HepG2 (cell line): ENCODE data around the gene GPS2. TPM values are rescaled to one million over a fixed set of nuclear protein-coding genes. Genes with fewer than 3 reads are reported as not detected.

Experiments used
- ATAC-seq: fragments of 200-7000 bp; cut with Tn5 transposase; 3 replicates; pipeline ENCODE4 v1.9.1; 2020; ENCODE audit warnings: mild to moderate bottlenecking, moderate library complexity
- BruUV-seq: library from RNA; stranded (reverse); fragments of 400-500 nt; replicated peaks from 2 replicates; lab custom pipeline; 2021; lab: Mats Ljungman, UMichigan
- CTCF ChIA-PET: fragments of 300-600 bp; formaldehyde crosslinking; extraction: SDS; loops from one replicate; lab custom pipeline; 2021; ENCODE audit warnings: low total read pairs, inconsistent platforms, low intra/inter-chr PET ratio; lab: Yijun Ruan, JAX
- POLR2A ChIA-PET: fragments of 350-600 bp; sonication (Branson Sonifier 250); formaldehyde crosslinking; loops from one replicate; lab custom pipeline; 2020; ENCODE audit warnings: antibody characterized with exemption, inconsistent platforms; lab: Yijun Ruan, JAX
- DNase-seq: peaks from one replicate; pipeline ENCODE4 v3.0.0-alpha.2; 2015; ENCODE audit warnings: low spot score
- FAIRE-seq: peaks from 3 replicates; lab custom pipeline; 2011; peaks lifted over from hg19 to GRCh38; lab: Jason Lieb, UNC
- H2AFZ ChIP-seq: one replicate; pipeline ENCODE4 v1.6.1; 2011; ENCODE audit warnings: low read length, inconsistent platforms
- H3K27ac ChIP-seq: fragments of 300-600 bp; 3 replicates; pipeline ENCODE4 v1.8.0; 2011; ENCODE audit warnings: mixed run types, mild to moderate bottlenecking, mixed read lengths, low read length, inconsistent platforms; ENCODE audit not compliant: insufficient read depth; ENCODE audit errors: extremely low read length
- H3K27me3 ChIP-seq, 2 experiments: fragments of 200-600 bp in 1 of 2; 2 replicates in 1 of 2; 3 replicates in 1 of 2; pipeline versions ENCODE4 v1.6.0 to v1.8.0; 2011; ENCODE audit warnings: low read length in 2 of 2, mild to moderate bottlenecking in 2 of 2, moderate library complexity in 2 of 2, inconsistent platforms in 1 of 2; ENCODE audit not compliant: insufficient read depth in 2 of 2, control insufficient read depth in 1 of 2
- H3K36me3 ChIP-seq, 2 experiments: fragments of 200-600 bp in 1 of 2; replicated peaks in 1 of 2; 2 replicates in 1 of 2; 3 replicates in 1 of 2; pipeline versions ENCODE4 v1.5.1 to v1.8.0; 2011; ENCODE audit warnings: low read length in 2 of 2, inconsistent platforms in 1 of 2; ENCODE audit not compliant: insufficient read depth in 2 of 2, control insufficient read depth in 1 of 2
- H3K4me1 ChIP-seq: 2 replicates; pipeline ENCODE4 v1.5.1; 2012; ENCODE audit warnings: low read length, inconsistent platforms; ENCODE audit not compliant: insufficient read depth
- H3K4me2 ChIP-seq: 2 replicates; pipeline ENCODE4 v1.6.0; 2011; ENCODE audit warnings: low read depth, low read length, inconsistent platforms
- H3K4me3 ChIP-seq, 3 experiments: fragments of 200-600 bp in 1 of 3; sonication (generic), shearing (Covaris generic) in 1 of 3; replicated peaks in 1 of 3; 2 replicates each; pipeline ENCODE4 v1.5.1; 2011 to 2016; ENCODE audit warnings: low read length in 3 of 3, inconsistent platforms in 2 of 3, low read depth in 2 of 3, mild to moderate bottlenecking in 2 of 3, control low read depth in 1 of 3, mixed read lengths in 1 of 3; ENCODE audit not compliant: insufficient read depth in 1 of 3
- H3K79me2 ChIP-seq: one replicate; pipeline ENCODE4 v1.6.1; 2011; ENCODE audit warnings: low read length, inconsistent platforms; ENCODE audit not compliant: insufficient read depth
- H3K9ac ChIP-seq: 2 replicates; pipeline ENCODE4 v1.6.0; 2011; ENCODE audit warnings: mild to moderate bottlenecking, low read depth, low read length, inconsistent platforms; ENCODE audit not compliant: insufficient read depth
- H3K9me3 ChIP-seq: 2 replicates; pipeline ENCODE4 v1.5.1; 2012; ENCODE audit warnings: mild to moderate bottlenecking, low read length
- H4K20me1 ChIP-seq: 2 replicates; pipeline ENCODE4 v1.6.0; 2011; ENCODE audit warnings: inconsistent platforms, mild to moderate bottlenecking, low read length, moderate library complexity; ENCODE audit not compliant: insufficient read depth
- CBX1 ChIP-seq: IDR thresholded peaks from one replicate; pipeline ENCODE4 v1.6.1; 2016; ENCODE audit warnings: antibody characterized with exemption, low read depth
- RBAK ChIP-seq: sonication (generic); formaldehyde crosslinking; IDR thresholded peaks from 2 replicates; pipeline ENCODE4 v1.5.1; 2020; ENCODE audit warnings: mild to moderate bottlenecking, missing genetic modification reagents
- WGBS: methylation state at CpG from one replicate; pipeline ENCODE4 v1.1.6; 2017; ENCODE audit warnings: low lambda C conversion rate; 5-methylcytosine and 5-hydroxymethylcytosine counted together
- in situ Hi-C: cut with HindIII; loops from 2 replicates; pipeline ENCODE4 v1.10.0; 2017; ENCODE audit warnings: low pct_unique_long_range_greater_than_20kb; ENCODE audit not compliant: extremely low pct_ligation_motif_present
- intact Hi-C: fragments of 100-400 bp; cut with micrococcal nuclease; formaldehyde crosslinking; loops from one replicate; pipeline ENCODE4 v1.10.0; 2022; ENCODE audit not compliant: unreplicated experiment
- polyA plus RNA-seq, 8 experiments: library from polyadenylated mRNA; depleted of rRNA in 3 of 8; stranded (reverse) in 7 of 8; unstranded in 1 of 8; fragments of >200 nt; fragmentation: Illumina TruSeq in 4 of 8; extraction: Trizol in 4 of 8; gene quantifications; 2 replicates each; pipeline versions ENCODE4 v1.2.1 to v1.2.3, GENCODE V29; 2011 to 2016; ENCODE audit warnings: low read depth in 4 of 8, missing spikeins in 1 of 8, mixed read lengths in 1 of 8; ENCODE audit not compliant: insufficient read depth in 1 of 8
- total RNA-seq, 5 experiments: library from RNA; depleted of rRNA; stranded (reverse); fragments of >200 nt; fragmentation: Illumina TruSeq; extraction: Trizol; gene quantifications; 2 replicates each; pipeline ENCODE4 v1.2.3, GENCODE V29; 2016; ENCODE audit warnings: low read depth in 1 of 5
- TF ChIP-seq, protein P1 (sequence below): sonication (generic); formaldehyde crosslinking; IDR thresholded peaks from 2 replicates; pipeline ENCODE4 v1.4.0; 2020; ENCODE audit warnings: missing genetic modification reagents

Gene GPS2
- total and polyA plus RNA-seq, 2 of the 13 experiments (the other 11 are each of a cell fraction or from before 2014, with no cell fraction given), result 58.0 to 59.4 TPM

DNA sequence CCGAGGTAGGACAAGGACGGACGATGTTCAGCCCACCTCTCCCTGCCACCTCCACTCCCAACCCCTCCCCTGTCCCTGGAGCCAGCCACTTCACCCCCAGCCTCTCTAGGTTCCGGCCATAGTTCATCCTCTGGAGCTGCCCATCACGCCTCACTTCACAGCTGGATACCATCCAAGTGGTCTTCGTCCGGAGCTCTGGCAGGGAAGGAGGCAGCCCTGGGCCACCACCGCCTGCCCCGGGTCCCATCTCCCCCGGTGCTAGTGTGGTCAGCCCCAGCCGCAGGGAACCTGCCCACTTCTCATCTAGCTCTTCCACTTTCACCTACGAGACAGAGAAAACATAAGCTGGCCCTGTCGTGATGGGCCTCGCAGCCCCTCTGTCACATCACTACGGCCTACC is 6.3 kb upstream of the GPS2 start:
- Histone ChIP-seq H3K9me3 (no peaks in the 10 kb centered on the region), H3K4me1 (no peaks in the 10 kb centered on the region), H3K4me2 (no peak overlapping the region)
- POLR2A ChIA-PET, result no interaction called here
- TF ChIP-seq, protein P1, sequence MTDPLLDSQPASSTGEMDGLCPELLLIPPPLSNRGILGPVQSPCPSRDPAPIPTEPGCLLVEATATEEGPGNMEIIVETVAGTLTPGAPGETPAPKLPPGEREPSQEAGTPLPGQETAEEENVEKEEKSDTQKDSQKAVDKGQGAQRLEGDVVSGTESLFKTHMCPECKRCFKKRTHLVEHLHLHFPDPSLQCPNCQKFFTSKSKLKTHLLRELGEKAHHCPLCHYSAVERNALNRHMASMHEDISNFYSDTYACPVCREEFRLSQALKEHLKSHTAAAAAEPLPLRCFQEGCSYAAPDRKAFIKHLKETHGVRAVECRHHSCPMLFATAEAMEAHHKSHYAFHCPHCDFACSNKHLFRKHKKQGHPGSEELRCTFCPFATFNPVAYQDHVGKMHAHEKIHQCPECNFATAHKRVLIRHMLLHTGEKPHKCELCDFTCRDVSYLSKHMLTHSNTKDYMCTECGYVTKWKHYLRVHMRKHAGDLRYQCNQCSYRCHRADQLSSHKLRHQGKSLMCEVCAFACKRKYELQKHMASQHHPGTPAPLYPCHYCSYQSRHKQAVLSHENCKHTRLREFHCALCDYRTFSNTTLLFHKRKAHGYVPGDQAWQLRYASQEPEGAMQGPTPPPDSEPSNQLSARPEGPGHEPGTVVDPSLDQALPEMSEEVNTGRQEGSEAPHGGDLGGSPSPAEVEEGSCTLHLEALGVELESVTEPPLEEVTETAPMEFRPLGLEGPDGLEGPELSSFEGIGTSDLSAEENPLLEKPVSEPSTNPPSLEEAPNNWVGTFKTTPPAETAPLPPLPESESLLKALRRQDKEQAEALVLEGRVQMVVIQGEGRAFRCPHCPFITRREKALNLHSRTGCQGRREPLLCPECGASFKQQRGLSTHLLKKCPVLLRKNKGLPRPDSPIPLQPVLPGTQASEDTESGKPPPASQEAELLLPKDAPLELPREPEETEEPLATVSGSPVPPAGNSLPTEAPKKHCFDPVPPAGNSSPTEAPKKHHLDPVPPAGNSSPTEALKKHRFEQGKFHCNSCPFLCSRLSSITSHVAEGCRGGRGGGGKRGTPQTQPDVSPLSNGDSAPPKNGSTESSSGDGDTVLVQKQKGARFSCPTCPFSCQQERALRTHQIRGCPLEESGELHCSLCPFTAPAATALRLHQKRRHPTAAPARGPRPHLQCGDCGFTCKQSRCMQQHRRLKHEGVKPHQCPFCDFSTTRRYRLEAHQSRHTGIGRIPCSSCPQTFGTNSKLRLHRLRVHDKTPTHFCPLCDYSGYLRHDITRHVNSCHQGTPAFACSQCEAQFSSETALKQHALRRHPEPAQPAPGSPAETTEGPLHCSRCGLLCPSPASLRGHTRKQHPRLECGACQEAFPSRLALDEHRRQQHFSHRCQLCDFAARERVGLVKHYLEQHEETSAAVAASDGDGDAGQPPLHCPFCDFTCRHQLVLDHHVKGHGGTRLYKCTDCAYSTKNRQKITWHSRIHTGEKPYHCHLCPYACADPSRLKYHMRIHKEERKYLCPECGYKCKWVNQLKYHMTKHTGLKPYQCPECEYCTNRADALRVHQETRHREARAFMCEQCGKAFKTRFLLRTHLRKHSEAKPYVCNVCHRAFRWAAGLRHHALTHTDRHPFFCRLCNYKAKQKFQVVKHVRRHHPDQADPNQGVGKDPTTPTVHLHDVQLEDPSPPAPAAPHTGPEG, result no peak
- TF ChIP-seq CBX1 (no peak), RBAK (CRISPR knock-in tag) (no peak)
- TF ChIP-seq, all 625 proteins: peak for 0
- in situ Hi-C loops (no loop called here), intact Hi-C loops (no loop called here)
- H3K9ac ChIP-seq, result no peak overlapping the region
- no peak for FAIRE-seq
- no peak for ATAC-seq
- CTCF ChIA-PET, result no interaction called here
- H3K27me3 ChIP-seq, result no peaks in the 10 kb centered on the region
- DNase-seq, result no peak
- peaks cover 26 to 74% of the 10 kb centered on the region in 2 experiments for H3K36me3 ChIP-seq
- no peak overlapping the region for H3K4me3 ChIP-seq
- BruUV-seq, result no TSS peak
- no peak overlapping the region for H3K27ac ChIP-seq
- H3K79me2 ChIP-seq, result no peaks in the 10 kb centered on the region
- no peak overlapping the region for H2AFZ ChIP-seq
- WGBS, result 95% methylated on average over 15 of the region's 15 CpGs
- no peaks in the 10 kb centered on the region for H4K20me1 ChIP-seq
